Measurements from ENCODE around the gene CA10.

CA10 gene

GRCh38 chr17:52145476-52145875, 13.0 kb downstream of the CA10 start:
- DNase-seq = no peak

- DNase-seq = no peak
These were observed 15.0 kb downstream of the CA10 start for GRCh38 chr17:52143542-52143941.

- DNase-seq = no peak
These were observed 17.9 kb downstream of the CA10 start for GRCh38 chr17:52140601-52141000.

GRCh38 chr17:52138752-52139151, 19.8 kb downstream of the CA10 start:
- DNase-seq = no peak

- DNase-seq = no peak
These were observed 20.2 kb downstream of the CA10 start for GRCh38 chr17:52138350-52138749.

- DNase-seq = no peak
These were observed 22.3 kb downstream of the CA10 start for GRCh38 chr17:52136166-52136565.

- DNase-seq = no peak
These were observed 23.9 kb downstream of the CA10 start for GRCh38 chr17:52134641-52135040.

GRCh38 chr17:52128721-52129120, 29.8 kb downstream of the CA10 start:
- no peak for DNase-seq

- no peak for DNase-seq
These were observed 33.5 kb downstream of the CA10 start for GRCh38 chr17:52124993-52125392.

- DNase-seq = no peak
These were observed 34.0 kb downstream of the CA10 start for GRCh38 chr17:52124561-52124960.

- no peak for DNase-seq
These were observed 38.0 kb downstream of the CA10 start for GRCh38 chr17:52120465-52120864.

- no peak for DNase-seq
These were observed 47.5 kb downstream of the CA10 start for GRCh38 chr17:52110923-52111581.

GRCh38 chr17:52106638-52107261, 51.8 kb downstream of the CA10 start:
- DNase-seq = no peak

GRCh38 chr17:52106072-52106471, 52.4 kb downstream of the CA10 start:
- DNase-seq = no peak

- no peak for DNase-seq
These were observed 52.9 kb downstream of the CA10 start for GRCh38 chr17:52105591-52105990.

- DNase-seq = no peak
These were observed 62.5 kb downstream of the CA10 start for GRCh38 chr17:52096056-52096455.

- DNase-seq = no peak
These were observed 74.3 kb downstream of the CA10 start for GRCh38 chr17:52084176-52084575.

- DNase-seq = no peak
These were observed 79.0 kb downstream of the CA10 start for GRCh38 chr17:52079496-52079895.

- DNase-seq = no peak
These were observed 86.8 kb downstream of the CA10 start for GRCh38 chr17:52071712-52072111.

- no peak for DNase-seq
These were observed 93.7 kb downstream of the CA10 start for GRCh38 chr17:52064791-52065211.

- no peak for DNase-seq
These were observed 109.0 kb downstream of the CA10 start for GRCh38 chr17:52049496-52049895.

- no peak for DNase-seq
These were observed 109.5 kb downstream of the CA10 start for GRCh38 chr17:52049051-52049450.

GRCh38 chr17:52048137-52048898, 110.2 kb downstream of the CA10 start:
- no peak for DNase-seq

GRCh38 chr17:52047086-52047485, 111.4 kb downstream of the CA10 start:
- no peak for DNase-seq

All from activated effector memory CD4-positive, alpha-beta T cell treated with Interleukin-2 at 50 U/mL for 16 hours (primary cell).